Ovary (tissue), 9 donors: ENCODE results near the gene ATP2B2. TPM values are rescaled to one million over a fixed set of nuclear protein-coding genes. Genes with fewer than 3 reads are reported as not detected.

Experiments
- DNase-seq, 5 donors: peaks; one replicate each; pipeline ENCODE4 v3.0.0-alpha.2; 2019 to 2020
- H3K27ac ChIP-seq, 2 donors: fragments of 200-600 bp; one replicate each; pipeline versions ENCODE4 v1.5.1 to v1.8.0; 2019 to 2022
- H3K27me3 ChIP-seq: fragments of 200-600 bp; one replicate; pipeline ENCODE4 v1.8.0; 2022
- H3K36me3 ChIP-seq: fragments of 200-600 bp; sonication (generic); one replicate; pipeline ENCODE4 v1.5.1; 2019
- H3K4me1 ChIP-seq: one replicate; pipeline ENCODE4 v1.8.1; 2013; ENCODE audit warnings: mild to moderate bottlenecking, moderate library complexity; ENCODE audit not compliant: insufficient read depth
- H3K4me3 ChIP-seq: fragments of 200-600 bp; sonication (generic); one replicate; pipeline ENCODE4 v1.5.1; 2017
- H3K9me3 ChIP-seq, 2 donors: fragments of 200-600 bp in 1 of 2; sonication (generic) in 1 of 2; one replicate each; pipeline versions ENCODE4 v1.5.1 to v1.8.1; 2013 to 2019; ENCODE audit warnings: mild to moderate bottlenecking in 1 of 2, moderate library complexity in 1 of 2
- CTCF ChIP-seq, 3 donors: fragments of 450-650 bp in 2 of 3; fragments of 200-600 bp in 1 of 3; IDR thresholded peaks; one replicate each; pipeline versions ENCODE4 v1.5.1 to v1.8.0; 2016 to 2022; ENCODE audit warnings: antibody characterized with exemption in 3 of 3, mild to moderate bottlenecking in 1 of 3
- EP300 ChIP-seq: sonication (generic); formaldehyde crosslinking; IDR thresholded peaks from one replicate; pipeline ENCODE4 v1.6.1; 2017; ENCODE audit warnings: antibody characterized with exemption
- POLR2A ChIP-seq: fragments of 450-650 bp; IDR thresholded peaks from one replicate; pipeline ENCODE4 v1.6.1; 2017; ENCODE audit warnings: antibody characterized with exemption, mild to moderate bottlenecking, moderate library complexity
- WGBS, 3 donors: extraction: QIAGEN DNeasy Blood & Tissue Kit in 1 of 3; methylation state at CpG; one replicate each; pipeline versions ENCODE4 v1.1.5 to v1.1.7; 2013 to 2017; 5-methylcytosine and 5-hydroxymethylcytosine counted together
- intact Hi-C, 4 donors: fragments of 100-400 bp; cut with DNase I; formaldehyde crosslinking; loops; one replicate each; pipeline versions ENCODE4 v1.11.0 to v1.15.1; 2022 to 2023
- polyA plus RNA-seq, 2 donors: library from polyadenylated mRNA; stranded (reverse); fragments of 200-250 nt in 1 of 2; fragments of 350-450 nt in 1 of 2; fragmentation: Illumina TruSeq in 1 of 2; extraction: RNeasy Lipid Tissue Mini Kit (QIAGEN cat#74804) in 1 of 2; gene quantifications; one replicate each; pipeline ENCODE4 v1.2.3, GENCODE V29; 2013 to 2014
- total RNA-seq, 7 donors: library from RNA; depleted of rRNA in 2 of 7; stranded (reverse); fragments of >200 nt in 2 of 7; fragmentation: NEBNext Ultra II Directional in 3 of 7; extraction: Animal tissue kit (Norgen Biotek cat#: 25700) in 3 of 7; gene quantifications; one replicate each; pipeline versions ENCODE4 v1.1.0 to v1.2.4, GENCODE V29; 2016 to 2023
- donor health status: DM: no; HTN: no; CAD: no; lungs with moderate emphysema.
- donor health status: DM: no; HTN: no; CAD: no.
- donor health status: Bipolar disorder and iron deficiency.
- donor health status: DM: yes; HTN: yes; CAD: no.
- donor health status: DM: no; HTN: no; CAD: no.
- donor health status: DM: yes; HTN: yes; CAD: no.

ATP2B2 gene
- total and polyA plus RNA-seq, 9 donors = 0.05 to 11.6 (median 0.52) TPM; not detected in 2

- Histone ChIP-seq H3K27me3 (no peaks in the 10 kb centered on the region), H3K36me3 (no peaks in the 10 kb centered on the region), H3K27ac (no peak overlapping the region), H3K4me1 (no peaks in the 10 kb centered on the region), H3K4me3 (no peak overlapping the region), H3K9me3 (no peaks in the 10 kb centered on the region)
- DNase-seq = no peak
- TF ChIP-seq CTCF (IDR thresholded peaks at IDR 0.05) = no peak
- no peak for TF ChIP-seq EP300
- no peak for TF ChIP-seq POLR2A
- 76 to 81% (median 81%) methylated on average over 15 of the region's 15 CpGs for WGBS, 3 donors
- intact Hi-C loops = loop anchor here in 1 of 4 donors (10.0 kb wide), 1 partner anchor 379 kb away; no protein-coding TSS in a partner anchor
Measured at GRCh38 chr3:10345911-10346310, 159.5 kb downstream of the ATP2B2 start.

- 62 to 63% (median 62%) methylated on average over 19 of the region's 19 CpGs for WGBS, 3 donors
- H3K27ac ChIP-seq = no peak overlapping the region
- no peaks in the 10 kb centered on the region for H3K4me1 ChIP-seq
- no peaks in the 10 kb centered on the region for H3K27me3 ChIP-seq
- H3K9me3 ChIP-seq = no peaks in the 10 kb centered on the region
- H3K36me3 ChIP-seq = no peaks in the 10 kb centered on the region
- H3K4me3 ChIP-seq = no peak overlapping the region
- intact Hi-C loops = loop anchor here in 1 of 4 donors (10.0 kb wide), 1 partner anchor 380 kb away; no protein-coding TSS in a partner anchor
- TF ChIP-seq CTCF (IDR thresholded peaks at IDR 0.05) = no peak
- no peak for TF ChIP-seq POLR2A
- no peak for TF ChIP-seq EP300
- DNase-seq = no peak
Measured at GRCh38 chr3:10344944-10345575, 160.3 kb downstream of the ATP2B2 start.

- 20 to 22% (median 20%) methylated on average over 9 of the region's 9 CpGs for WGBS, 3 donors
- TF ChIP-seq CTCF (IDR thresholded peaks at IDR 0.05) = peak; percentile 25 to 48 (median 30)
- TF ChIP-seq POLR2A = no peak
- H3K36me3 ChIP-seq = no peaks in the 10 kb centered on the region
- H3K27ac ChIP-seq = no peak overlapping the region
- no peak overlapping the region for H3K4me3 ChIP-seq
- H3K4me1 ChIP-seq = no peaks in the 10 kb centered on the region
- no peaks in the 10 kb centered on the region for H3K9me3 ChIP-seq
- DNase-seq = peak in 2 of 5 donors; percentile 42 to 46
- H3K27me3 ChIP-seq = no peaks in the 10 kb centered on the region
- intact Hi-C loops = loop anchor here in 1 of 4 donors (10.0 kb wide), 1 partner anchor 380 kb away; no protein-coding TSS in a partner anchor
Measured at GRCh38 chr3:10344147-10344943, 161.0 kb downstream of the ATP2B2 start.

GRCh38 chr3:10343526-10343925, 161.9 kb downstream of the ATP2B2 start:
- Histone ChIP-seq H3K36me3 (no peaks in the 10 kb centered on the region), H3K9me3 (no peaks in the 10 kb centered on the region), H3K4me3 (no peak overlapping the region), H3K4me1 (no peaks in the 10 kb centered on the region), H3K27ac (no peak overlapping the region), H3K27me3 (no peaks in the 10 kb centered on the region)
- intact Hi-C loops = loop anchor here in 1 of 4 donors (10.0 kb wide), 1 partner anchor 381 kb away; no protein-coding TSS in a partner anchor
- no peak for TF ChIP-seq CTCF (IDR thresholded peaks at IDR 0.05)
- no peak for TF ChIP-seq EP300
- TF ChIP-seq POLR2A = no peak
- 31 to 48% (median 36%) methylated on average over 11 of the region's 11 CpGs for whole genome bisulfite sequencing, 3 donors
- no peak for DNase-seq
